Stimulated activated naive CD8-positive, alpha-beta T cell treated with anti-CD3 and anti-CD28 coated beads, Interleukin-15, amount 100 ng/mL, for 72 hours (primary cell): ENCODE data around the gene FDXACB1.

Source experiments
- ATAC-seq: fragments of 150-1000 bp; cut with Tn5 transposase; 2 replicates; pipeline ENCODE4 v1.10.0; 2021; ENCODE audit warnings: mild to moderate bottlenecking, moderate library complexity
- DNase-seq, 2 donors: peaks; one replicate each; pipeline ENCODE4 v3.0.0; 2021 to 2022
- H3K27ac Mint-ChIP-seq, 2 donors: one replicate each; pipeline ENCODE4 v1.8.0; 2022; ENCODE audit warnings: mild to moderate bottlenecking in 2 of 2, mixed read lengths in 2 of 2, moderate library complexity in 2 of 2
- H3K27me3 Mint-ChIP-seq: one replicate; pipeline ENCODE4 v1.8.0; 2022; ENCODE audit warnings: mixed read lengths
- H3K4me1 Mint-ChIP-seq: one replicate; pipeline ENCODE4 v1.8.0; 2022; ENCODE audit warnings: mild to moderate bottlenecking, mixed read lengths
- H3K4me3 Mint-ChIP-seq, 2 donors: one replicate each; pipeline ENCODE4 v1.8.0; 2022; ENCODE audit warnings: mild to moderate bottlenecking in 2 of 2, mixed read lengths in 2 of 2, moderate library complexity in 1 of 2
- H3K9me3 Mint-ChIP-seq, 2 donors: one replicate each; pipeline ENCODE4 v1.8.0; 2022; ENCODE audit warnings: mixed read lengths in 2 of 2

FDXACB1 gene

DNA sequence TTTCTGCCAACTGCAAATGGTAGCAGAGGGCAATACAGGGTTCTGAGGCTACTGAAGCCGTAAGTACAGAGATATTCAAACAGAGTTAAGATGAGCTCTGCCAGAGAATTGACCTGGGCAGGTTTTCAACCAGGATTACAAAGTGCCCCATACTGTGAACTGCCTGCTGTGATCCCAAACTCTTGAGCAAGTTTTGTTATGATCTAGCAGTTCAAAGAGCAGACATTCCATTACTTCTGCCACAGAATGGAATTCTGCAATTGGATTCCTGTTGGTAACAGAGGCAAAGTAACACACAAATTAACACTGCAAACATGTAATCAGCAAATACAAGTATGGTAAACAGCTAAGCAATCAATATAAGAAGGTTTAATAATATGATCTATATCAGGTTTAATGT is 38.8 kb downstream of the FDXACB1 start:
- no peaks in the 10 kb centered on the region for H3K9me3 Mint-ChIP-seq
- no peak overlapping the region for H3K4me3 Mint-ChIP-seq
- no peak for DNase-seq
- H3K27ac Mint-ChIP-seq, result no peak overlapping the region
- H3K27me3 Mint-ChIP-seq, result no peaks in the 10 kb centered on the region
- no peak for ATAC-seq
- peaks cover 14% of the 10 kb centered on the region for H3K4me1 Mint-ChIP-seq

GRCh38 chr11:111838054-111838453 is 40.9 kb downstream of the FDXACB1 start:
- H3K4me3 Mint-ChIP-seq, result no peak overlapping the region
- H3K9me3 Mint-ChIP-seq, result no peaks in the 10 kb centered on the region
- H3K27me3 Mint-ChIP-seq, result no peaks in the 10 kb centered on the region
- DNase-seq, result no peak
- no peak overlapping the region for H3K27ac Mint-ChIP-seq
- H3K4me1 Mint-ChIP-seq, result peaks cover 14% of the 10 kb centered on the region
- ATAC-seq, result no peak

DNA sequence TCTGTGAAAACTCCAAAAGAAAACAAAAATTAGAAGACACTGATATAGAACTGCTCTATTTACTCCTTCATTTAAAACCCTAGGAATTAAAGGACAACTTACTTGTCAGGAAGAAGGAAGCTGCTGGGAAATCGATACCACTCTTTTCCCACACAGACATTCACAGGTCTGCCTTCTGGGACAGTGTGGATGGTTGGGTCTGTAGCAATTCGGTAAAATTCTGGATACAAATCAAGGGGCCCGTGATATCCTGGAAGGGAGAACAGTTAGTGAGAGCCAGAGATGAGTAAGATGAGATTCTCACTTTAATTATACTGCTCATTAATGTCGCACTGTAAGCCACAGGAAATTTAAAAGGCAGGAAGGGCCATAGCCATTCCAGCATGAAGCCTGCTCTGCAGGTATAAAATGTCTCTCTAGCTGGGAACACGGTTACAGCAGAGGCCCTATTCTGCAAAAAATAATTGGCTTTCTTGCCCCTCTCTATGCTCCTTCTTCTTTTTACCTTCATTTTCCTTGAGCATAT is 41.5 kb downstream of the FDXACB1 start:
- peak overlapping the region in 1 of 2 donors; percentile 79 for H3K27ac Mint-ChIP-seq
- no peak for DNase-seq

DNA sequence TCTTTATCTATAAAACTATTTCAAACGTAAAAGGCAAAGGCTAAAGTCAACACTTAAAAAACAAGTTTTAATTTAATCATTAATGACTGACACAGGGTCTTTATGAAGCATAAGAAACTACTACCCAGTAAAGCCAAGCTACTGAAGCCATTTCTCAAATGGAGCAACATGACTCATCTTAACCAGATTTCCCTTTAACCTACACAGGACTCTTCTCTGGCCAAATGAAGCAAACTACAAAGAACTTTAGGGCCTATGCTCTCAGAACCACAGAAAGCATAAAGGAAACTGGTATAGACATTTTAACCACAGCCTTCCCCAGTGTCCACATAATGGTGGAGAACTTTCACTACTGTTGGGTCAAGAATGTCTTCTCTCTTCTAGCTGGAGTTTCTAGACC is 42.2 kb downstream of the FDXACB1 start:
- no peak overlapping the region for H3K4me3 Mint-ChIP-seq
- no peaks in the 10 kb centered on the region for H3K27me3 Mint-ChIP-seq
- no peaks in the 10 kb centered on the region for H3K9me3 Mint-ChIP-seq
- H3K4me1 Mint-ChIP-seq, result peaks cover 14% of the 10 kb centered on the region
- ATAC-seq, result peak; percentile 49
- no peak overlapping the region for H3K27ac Mint-ChIP-seq
- DNase-seq, result no peak

More for the DNA sequence above, 41.5 kb downstream of the FDXACB1 start:
- no peak for ATAC-seq
- Mint-ChIP-seq H3K27me3 (no peaks in the 10 kb centered on the region), H3K4me1 (peaks cover 14% of the 10 kb centered on the region), H3K4me3 (no peak overlapping the region), H3K9me3 (no peaks in the 10 kb centered on the region)

DNA sequence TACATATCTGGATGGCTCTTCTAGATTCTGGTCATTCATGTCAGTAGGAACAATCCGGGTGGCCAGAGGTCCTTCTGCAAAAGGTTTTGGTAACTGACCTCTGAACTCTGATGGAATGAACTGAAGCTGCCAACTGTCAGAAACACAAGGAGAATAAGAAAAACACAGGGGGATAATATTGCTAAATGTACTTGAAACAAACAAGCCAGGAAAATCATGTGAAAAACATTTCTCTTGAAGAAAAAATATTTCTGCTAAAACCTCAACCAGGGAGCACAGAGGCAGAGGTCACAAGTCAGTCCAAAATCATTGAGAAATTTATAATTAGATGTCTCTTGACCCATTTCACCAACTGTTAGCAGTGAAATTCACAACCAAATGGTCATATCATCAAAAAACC is 42.8 kb downstream of the FDXACB1 start:
- DNase-seq, result no peak
- H3K4me1 Mint-ChIP-seq, result peaks cover 14% of the 10 kb centered on the region
- peak overlapping the region; percentile 1 to 2 for H3K27ac Mint-ChIP-seq
- H3K4me3 Mint-ChIP-seq, result no peak overlapping the region
- no peak for ATAC-seq
- no peaks in the 10 kb centered on the region for H3K27me3 Mint-ChIP-seq
- H3K9me3 Mint-ChIP-seq, result no peaks in the 10 kb centered on the region

DNA sequence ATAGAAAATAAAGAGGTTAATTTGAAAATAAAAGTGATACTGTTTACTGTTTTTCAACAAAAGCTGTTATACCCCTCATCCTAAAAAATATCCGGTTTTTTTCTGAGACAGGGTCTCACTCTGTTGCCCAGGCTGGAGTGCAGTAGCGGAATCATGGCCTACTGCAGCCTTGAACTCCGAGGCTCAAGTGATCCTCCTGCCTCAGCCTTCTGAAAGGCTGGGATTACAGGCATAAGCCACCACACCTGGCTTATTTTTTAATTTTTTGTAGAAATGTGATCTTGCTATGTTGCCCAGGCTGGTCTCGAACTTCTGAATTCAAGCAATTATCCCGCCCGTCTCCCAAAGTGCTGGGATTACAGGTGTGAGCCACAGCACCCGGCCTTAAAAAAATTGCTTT is 43.3 kb downstream of the FDXACB1 start:
- Mint-ChIP-seq H3K4me3 (no peak overlapping the region), H3K9me3 (no peaks in the 10 kb centered on the region), H3K27ac (peak overlapping the region in 1 of 2 donors; percentile 80), H3K27me3 (no peaks in the 10 kb centered on the region), H3K4me1 (peaks cover 14% of the 10 kb centered on the region)
- DNase-seq, result no peak
- no peak for ATAC-seq

DNA sequence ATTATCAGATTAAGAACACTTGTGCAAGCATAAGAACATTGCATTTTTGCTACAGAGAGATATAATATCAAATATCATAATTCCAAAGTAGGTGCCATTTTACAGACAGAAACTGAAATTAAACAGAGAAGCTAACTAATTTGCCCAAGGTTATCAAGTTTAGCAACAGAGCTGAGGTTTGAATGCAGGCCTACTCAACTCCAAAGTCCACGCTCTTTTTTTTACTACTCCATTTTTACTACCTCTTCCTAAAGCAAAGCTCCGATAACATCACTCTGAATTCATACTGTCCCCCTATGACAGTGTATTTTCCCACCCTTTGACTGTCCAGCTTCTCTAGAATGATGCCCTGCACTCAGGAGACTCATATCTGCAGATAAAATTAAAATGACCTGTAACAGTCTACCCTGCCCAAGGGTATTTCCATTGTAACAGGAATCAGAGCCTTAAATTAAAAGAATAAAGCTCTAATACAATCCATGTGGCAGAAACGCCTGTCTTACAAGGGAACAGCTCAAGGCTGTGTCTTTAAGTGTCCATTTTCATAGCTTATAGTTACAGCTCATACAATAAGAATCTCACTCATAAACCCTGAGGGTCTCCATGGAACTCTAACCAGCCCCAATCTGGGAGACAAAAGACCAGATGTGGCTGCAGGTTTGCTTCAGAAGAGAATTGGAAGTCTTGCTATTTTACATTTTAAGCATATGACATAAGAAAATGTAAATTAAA is 44.4 kb downstream of the FDXACB1 start:
- H3K9me3 Mint-ChIP-seq, result no peaks in the 10 kb centered on the region
- no peaks in the 10 kb centered on the region for H3K27me3 Mint-ChIP-seq
- H3K27ac Mint-ChIP-seq, result no peak overlapping the region
- no peak for ATAC-seq
- H3K4me3 Mint-ChIP-seq, result no peak overlapping the region
- peaks cover 24% of the 10 kb centered on the region for H3K4me1 Mint-ChIP-seq
- DNase-seq, result no peak

DNA sequence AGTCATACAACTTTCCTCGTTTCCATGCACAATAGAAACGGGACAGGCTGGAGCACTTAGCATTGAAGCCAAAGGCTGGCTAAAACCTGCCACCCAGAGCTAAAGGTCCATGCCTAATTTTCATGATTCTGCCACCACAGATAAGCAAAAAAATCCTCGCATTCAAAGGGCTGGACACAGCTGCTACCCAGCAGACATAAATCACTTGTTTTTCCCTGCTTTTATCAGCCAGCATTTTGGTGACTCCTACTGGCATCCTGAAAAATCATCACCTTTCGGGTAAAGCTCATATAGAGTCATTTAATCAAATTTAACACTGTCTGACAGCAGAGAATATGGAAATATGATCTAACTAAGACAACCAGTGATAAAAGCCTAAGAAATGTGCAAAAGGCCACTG is 45.4 kb downstream of the FDXACB1 start:
- no peaks in the 10 kb centered on the region for H3K27me3 Mint-ChIP-seq
- DNase-seq (no peak), ATAC-seq (no peak)
- no peaks in the 10 kb centered on the region for H3K9me3 Mint-ChIP-seq
- H3K4me1 Mint-ChIP-seq, result peaks cover 34% of the 10 kb centered on the region
- no peak overlapping the region for H3K27ac Mint-ChIP-seq
- no peak overlapping the region for H3K4me3 Mint-ChIP-seq

- ATAC-seq (peak; percentile 75), DNase-seq (no peak)
- Mint-ChIP-seq H3K4me1 (peaks cover 19% of the 10 kb centered on the region), H3K27ac (peak overlapping the region; percentile 78 to 88), H3K27me3 (no peaks in the 10 kb centered on the region), H3K4me3 (peak overlapping the region; percentile 37 to 47), H3K9me3 (no peaks in the 10 kb centered on the region)
Observed at GRCh38 chr11:111829185-111829968, 49.6 kb downstream of the FDXACB1 start.

- peaks cover 19% of the 10 kb centered on the region for H3K4me1 Mint-ChIP-seq
- no peaks in the 10 kb centered on the region for H3K27me3 Mint-ChIP-seq
- peak overlapping the region in 1 of 2 donors; percentile 1 for H3K27ac Mint-ChIP-seq
- DNase-seq (no peak), ATAC-seq (no peak)
- H3K4me3 Mint-ChIP-seq, result no peak overlapping the region
- no peaks in the 10 kb centered on the region for H3K9me3 Mint-ChIP-seq
Observed at GRCh38 chr11:111826322-111826950, 52.5 kb downstream of the FDXACB1 start.
